ENCODE results near the gene UAP1L1.

DNA sequence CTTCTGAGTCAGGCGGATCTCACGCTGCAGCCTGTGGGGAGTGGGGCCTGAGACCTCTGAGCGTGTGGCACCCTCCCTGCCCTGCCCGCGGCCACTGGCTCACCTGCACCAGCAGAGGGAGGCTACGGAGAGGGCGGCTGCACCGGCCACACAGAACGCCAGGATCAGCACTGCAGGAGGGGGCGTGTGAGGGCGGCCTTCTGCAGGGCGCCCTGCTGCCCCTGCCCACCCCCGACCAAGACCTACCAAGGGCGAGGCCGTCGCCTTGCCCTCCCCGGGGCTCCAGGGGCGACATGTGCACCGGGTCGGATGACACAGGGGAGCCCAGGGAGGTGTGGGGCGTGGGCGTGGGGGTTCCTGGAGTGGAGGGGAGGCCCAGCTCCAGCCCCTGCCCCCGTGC, 36.7 kb upstream of the UAP1L1 start:
- TF ChIP-seq, protein P1, sequence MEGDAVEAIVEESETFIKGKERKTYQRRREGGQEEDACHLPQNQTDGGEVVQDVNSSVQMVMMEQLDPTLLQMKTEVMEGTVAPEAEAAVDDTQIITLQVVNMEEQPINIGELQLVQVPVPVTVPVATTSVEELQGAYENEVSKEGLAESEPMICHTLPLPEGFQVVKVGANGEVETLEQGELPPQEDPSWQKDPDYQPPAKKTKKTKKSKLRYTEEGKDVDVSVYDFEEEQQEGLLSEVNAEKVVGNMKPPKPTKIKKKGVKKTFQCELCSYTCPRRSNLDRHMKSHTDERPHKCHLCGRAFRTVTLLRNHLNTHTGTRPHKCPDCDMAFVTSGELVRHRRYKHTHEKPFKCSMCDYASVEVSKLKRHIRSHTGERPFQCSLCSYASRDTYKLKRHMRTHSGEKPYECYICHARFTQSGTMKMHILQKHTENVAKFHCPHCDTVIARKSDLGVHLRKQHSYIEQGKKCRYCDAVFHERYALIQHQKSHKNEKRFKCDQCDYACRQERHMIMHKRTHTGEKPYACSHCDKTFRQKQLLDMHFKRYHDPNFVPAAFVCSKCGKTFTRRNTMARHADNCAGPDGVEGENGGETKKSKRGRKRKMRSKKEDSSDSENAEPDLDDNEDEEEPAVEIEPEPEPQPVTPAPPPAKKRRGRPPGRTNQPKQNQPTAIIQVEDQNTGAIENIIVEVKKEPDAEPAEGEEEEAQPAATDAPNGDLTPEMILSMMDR (IDR thresholded peaks at IDR 0.05; ENCODE audit: poor library complexity, severe bottlenecking), result no peak
- TF ChIP-seq RAD21 (conservative IDR thresholded peaks at IDR 0.05) (no peak), SMC3 (conservative IDR thresholded peaks at IDR 0.05; ENCODE audit: poor library complexity) (no peak), EP300 (conservative IDR thresholded peaks at IDR 0.05; ENCODE audit: poor library complexity, severe bottlenecking) (no peak)

Measured in neural cell (in vitro differentiated cells).